ENCODE results near the gene SCGB2B2. TPM values are rescaled to one million over a fixed set of nuclear protein-coding genes. Genes with fewer than 3 reads are reported as not detected.

Gene SCGB2B2
- total RNA-seq, 1 experiment from 2014 or later: 0.59 TPM

DNA sequence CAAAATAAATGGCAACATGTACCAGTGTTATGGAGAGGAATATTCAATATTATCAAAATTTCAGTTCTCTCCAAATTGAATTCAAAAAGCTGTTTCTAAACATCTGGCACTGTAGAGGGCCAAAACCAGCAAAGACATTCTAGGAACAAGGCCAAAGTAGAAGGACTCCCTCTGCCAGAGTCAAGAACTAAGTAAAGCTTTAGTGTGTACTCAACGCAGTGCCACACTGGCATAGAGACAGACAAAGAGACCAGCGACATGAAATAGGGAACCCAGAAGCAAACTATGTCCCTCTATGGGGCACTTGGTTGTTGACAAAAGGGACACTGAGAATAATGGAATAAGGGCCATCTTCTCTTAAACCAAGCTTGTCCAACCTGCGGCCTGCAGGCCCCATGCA is 15.6 kb downstream of the SCGB2B2 start:
- ATAC-seq (no peak), DNase-seq (ENCODE audit: low read depth, low spot score) (no peak)
- CTCF ChIA-PET: no interaction called here
- Histone ChIP-seq H3K36me3 (ENCODE audit: control insufficient read depth, insufficient read depth, low read length) (no peaks in the 10 kb centered on the region), H3K27me3 (ENCODE audit: control insufficient read depth, insufficient read depth, low read length) (no peaks in the 10 kb centered on the region), H3K27ac (ENCODE audit: low read length) (no peak overlapping the region), H3K9me3 (ENCODE audit: control insufficient read depth, insufficient read depth, low read depth, low read length) (no peaks in the 10 kb centered on the region), H3K4me1 (ENCODE audit: control insufficient read depth, insufficient read depth, low read length) (no peaks in the 10 kb centered on the region), H3K4me3 (ENCODE audit: low read depth in 2 of 2, low read length in 2 of 2) (no peak overlapping the region)
- BruUV-seq (replicated peaks): no TSS peak
- in situ Hi-C loops (cut with HindIII; ENCODE audit: low pct_unique_long_range_greater_than_20kb, low sequenced_read_pairs): no loop called here
- no peak for TF ChIP-seq SIN3A (IDR thresholded peaks at IDR 0.05; ENCODE audit: borderline replicate concordance, insufficient read depth, low read depth, low read length)
- TF ChIP-seq, protein P1, sequence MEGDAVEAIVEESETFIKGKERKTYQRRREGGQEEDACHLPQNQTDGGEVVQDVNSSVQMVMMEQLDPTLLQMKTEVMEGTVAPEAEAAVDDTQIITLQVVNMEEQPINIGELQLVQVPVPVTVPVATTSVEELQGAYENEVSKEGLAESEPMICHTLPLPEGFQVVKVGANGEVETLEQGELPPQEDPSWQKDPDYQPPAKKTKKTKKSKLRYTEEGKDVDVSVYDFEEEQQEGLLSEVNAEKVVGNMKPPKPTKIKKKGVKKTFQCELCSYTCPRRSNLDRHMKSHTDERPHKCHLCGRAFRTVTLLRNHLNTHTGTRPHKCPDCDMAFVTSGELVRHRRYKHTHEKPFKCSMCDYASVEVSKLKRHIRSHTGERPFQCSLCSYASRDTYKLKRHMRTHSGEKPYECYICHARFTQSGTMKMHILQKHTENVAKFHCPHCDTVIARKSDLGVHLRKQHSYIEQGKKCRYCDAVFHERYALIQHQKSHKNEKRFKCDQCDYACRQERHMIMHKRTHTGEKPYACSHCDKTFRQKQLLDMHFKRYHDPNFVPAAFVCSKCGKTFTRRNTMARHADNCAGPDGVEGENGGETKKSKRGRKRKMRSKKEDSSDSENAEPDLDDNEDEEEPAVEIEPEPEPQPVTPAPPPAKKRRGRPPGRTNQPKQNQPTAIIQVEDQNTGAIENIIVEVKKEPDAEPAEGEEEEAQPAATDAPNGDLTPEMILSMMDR (IDR thresholded peaks at IDR 0.05): no peak
- POLR2A ChIA-PET: no interaction called here
- intact Hi-C loops (cut with micrococcal nuclease; ENCODE audit: unreplicated experiment): no loop called here

GRCh38 chr19:34655651-34656050 is 21.3 kb downstream of the SCGB2B2 start:
- intact Hi-C loops (cut with micrococcal nuclease; ENCODE audit: unreplicated experiment) (no loop called here), in situ Hi-C loops (cut with HindIII; ENCODE audit: low pct_unique_long_range_greater_than_20kb, low sequenced_read_pairs) (no loop called here)
- POLR2A ChIA-PET: no interaction called here
- TF ChIP-seq REST (IDR thresholded peaks at IDR 0.05; ENCODE audit: insufficient read depth in 1 of 2, low read depth in 2 of 2, low read length in 1 of 2): no peak
- TF ChIP-seq POLR2AphosphoS5 (IDR thresholded peaks at IDR 0.05; ENCODE audit: low read depth, low read length): no peak
- TF ChIP-seq, protein P1 (IDR thresholded peaks at IDR 0.05): no peak
- TF ChIP-seq TCF7L2 (IDR thresholded peaks at IDR 0.05; ENCODE audit: low read depth, low read length): no peak
- no peak for TF ChIP-seq SIN3A (IDR thresholded peaks at IDR 0.05; ENCODE audit: borderline replicate concordance, insufficient read depth, low read depth, low read length)
- Histone ChIP-seq H3K27ac (ENCODE audit: low read length) (no peak overlapping the region), H3K27me3 (ENCODE audit: control insufficient read depth, insufficient read depth, low read length) (no peaks in the 10 kb centered on the region), H3K4me1 (ENCODE audit: control insufficient read depth, insufficient read depth, low read length) (no peaks in the 10 kb centered on the region), H3K9me3 (ENCODE audit: control insufficient read depth, insufficient read depth, low read depth, low read length) (peaks cover 3% of the 10 kb centered on the region; the same call in 1 of the 2 replicates), H3K36me3 (ENCODE audit: control insufficient read depth, insufficient read depth, low read length) (no peaks in the 10 kb centered on the region), H3K4me3 (ENCODE audit: low read depth in 2 of 2, low read length in 2 of 2) (no peak overlapping the region)
- ATAC-seq (no peak), DNase-seq (ENCODE audit: low read depth, low spot score) (no peak)
- CTCF ChIA-PET: interaction anchor here (0.7 kb wide), 1 partner anchor 8 kb away, joined by 3 read pairs; no protein-coding TSS in a partner anchor
- no TSS peak for BruUV-seq (replicated peaks)

All from Panc1 (cell line).